WTC11 (cell line): ENCODE results near the gene APPBP2. TPM values are rescaled to one million over a fixed set of nuclear protein-coding genes. Genes with fewer than 3 reads are reported as not detected.

Experiments used
- ATAC-seq: fragments of 200-7000 bp; cut with Tn5 transposase; 2 replicates; pipeline ENCODE4 v1.10.0; 2021; ENCODE audit warnings: mild to moderate bottlenecking, moderate library complexity
- CTCF ChIA-PET: fragments of 300-600 bp; sonication (Branson Sonifier 250); formaldehyde crosslinking; loops from one replicate; lab custom pipeline; 2021; ENCODE audit warnings: antibody characterized with exemption; lab: Charles Lee
- POLR2A ChIA-PET: fragments of 350-600 bp; sonication (Branson Sonifier 250); formaldehyde crosslinking; loops from one replicate; lab custom pipeline; 2021; ENCODE audit warnings: antibody characterized with exemption; lab: Charles Lee
- DNase-seq: peaks from one replicate; pipeline ENCODE4 v3.0.0; 2021; ENCODE audit warnings: low spot score
- H3K27ac Mint-ChIP-seq: 2 replicates; pipeline ENCODE4 v1.8.0; 2021; ENCODE audit warnings: mixed read lengths
- H3K27me3 Mint-ChIP-seq: 2 replicates; pipeline ENCODE4 v1.8.0; 2021; ENCODE audit warnings: low read depth, mild to moderate bottlenecking, moderate library complexity, mixed read lengths
- H3K36me3 Mint-ChIP-seq: 2 replicates; pipeline ENCODE4 v1.8.0; 2021; ENCODE audit warnings: mixed read lengths
- H3K4me1 Mint-ChIP-seq: 2 replicates; pipeline ENCODE4 v1.8.0; 2022; ENCODE audit warnings: mixed read lengths
- H3K4me3 Mint-ChIP-seq: 2 replicates; pipeline ENCODE4 v1.8.0; 2021; ENCODE audit warnings: mild to moderate bottlenecking, moderate library complexity, mixed read lengths
- H3K9me3 Mint-ChIP-seq: 2 replicates; pipeline ENCODE4 v1.8.0; 2021; ENCODE audit warnings: mixed read lengths
- ATF1 ChIP-seq: sonication (generic); formaldehyde crosslinking; IDR thresholded peaks from 2 replicates; pipeline ENCODE4 v1.8.1; 2023; ENCODE audit warnings: mild to moderate bottlenecking, moderate library complexity, missing genetic modification reagents
- CBFB ChIP-seq: sonication (generic); formaldehyde crosslinking; IDR thresholded peaks from 2 replicates; pipeline ENCODE4 v1.8.1; 2022; ENCODE audit warnings: mild to moderate bottlenecking, low read depth, missing genetic modification reagents
- CTCF ChIP-seq: fragments of 200-600 bp; IDR thresholded peaks from 2 replicates; pipeline ENCODE4 v1.8.0; 2022; ENCODE audit warnings: antibody characterized with exemption
- E2F1 ChIP-seq: sonication (generic); formaldehyde crosslinking; IDR thresholded peaks from 2 replicates; pipeline ENCODE4 v1.8.0; 2022; ENCODE audit warnings: mild to moderate bottlenecking, missing genetic modification reagents
- E2F5 ChIP-seq: sonication (generic); formaldehyde crosslinking; IDR thresholded peaks from 2 replicates; pipeline ENCODE4 v1.8.1; 2022; ENCODE audit warnings: mild to moderate bottlenecking, moderate library complexity, missing genetic modification reagents
- ERG ChIP-seq: fragments of 250-450 bp; sonication (Bioruptor Pico); IDR thresholded peaks from 2 replicates; pipeline ENCODE4 v1.8.0; 2021; ENCODE audit warnings: mild to moderate bottlenecking
- ETV6 ChIP-seq: sonication (generic); formaldehyde crosslinking; IDR thresholded peaks from 2 replicates; pipeline ENCODE4 v1.8.1; 2022; ENCODE audit warnings: mild to moderate bottlenecking, missing genetic modification reagents
- HMGXB4 ChIP-seq: sonication (generic); formaldehyde crosslinking; IDR thresholded peaks from 2 replicates; pipeline ENCODE4 v1.8.1; 2023; ENCODE audit warnings: mild to moderate bottlenecking, moderate library complexity, missing genetic modification reagents
- NFE2L1 ChIP-seq: sonication (generic); formaldehyde crosslinking; IDR thresholded peaks from 2 replicates; pipeline ENCODE4 v1.8.1; 2023; ENCODE audit warnings: missing genetic modification reagents
- NR2C2 ChIP-seq: sonication (generic); formaldehyde crosslinking; IDR thresholded peaks from 2 replicates; pipeline ENCODE4 v1.8.0; 2022; ENCODE audit warnings: mild to moderate bottlenecking, missing genetic modification reagents
- PRRX2 ChIP-seq: fragments of 250-450 bp; sonication (Bioruptor Pico); IDR thresholded peaks from 2 replicates; pipeline ENCODE4 v1.8.0; 2021; ENCODE audit warnings: mild to moderate bottlenecking
- SP1 ChIP-seq: sonication (generic); formaldehyde crosslinking; conservative IDR thresholded peaks from 2 replicates; pipeline ENCODE4 v1.8.1; 2022; ENCODE audit warnings: missing genetic modification reagents
- ZNF219 ChIP-seq: sonication (generic); formaldehyde crosslinking; IDR thresholded peaks from 2 replicates; pipeline ENCODE4 v1.8.0; 2023; ENCODE audit warnings: missing genetic modification reagents, mild to moderate bottlenecking, borderline replicate concordance
- ZNF263 ChIP-seq: sonication (generic); formaldehyde crosslinking; IDR thresholded peaks from 2 replicates; pipeline ENCODE4 v1.8.1; 2022; ENCODE audit warnings: low read depth, mild to moderate bottlenecking, moderate library complexity, missing genetic modification reagents
- ZNF317 ChIP-seq: sonication (generic); formaldehyde crosslinking; IDR thresholded peaks from 2 replicates; pipeline ENCODE4 v1.8.1; 2023; ENCODE audit warnings: low read depth, mild to moderate bottlenecking, moderate library complexity, missing genetic modification reagents, borderline replicate concordance
- ZNF396 ChIP-seq: fragments of 250-450 bp; sonication (Bioruptor Pico); IDR thresholded peaks from 2 replicates; pipeline ENCODE4 v1.8.0; 2021; ENCODE audit warnings: mild to moderate bottlenecking, moderate library complexity, borderline replicate concordance
- ZNF512 ChIP-seq: sonication (generic); formaldehyde crosslinking; IDR thresholded peaks from 2 replicates; pipeline ENCODE4 v1.8.1; 2022; ENCODE audit warnings: missing genetic modification reagents, borderline replicate concordance
- ZSCAN18 ChIP-seq: fragments of 250-450 bp; sonication (Bioruptor Pico); IDR thresholded peaks from 2 replicates; pipeline ENCODE4 v2.1.2; 2022; ENCODE audit warnings: mild to moderate bottlenecking, moderate library complexity
- total RNA-seq: library from RNA; stranded (reverse); gene quantifications from 3 replicates; pipeline ENCODE4 v1.2.3, GENCODE V29; 2021

APPBP2 gene
- total RNA-seq, 1 experiment from 2014 or later = 15.3 TPM

- ATAC-seq = no peak
- peaks cover 7% of the 10 kb centered on the region; the same call in 1 of the 2 replicates for H3K36me3 Mint-ChIP-seq
- CTCF ChIA-PET = no interaction called here
These were observed 9.6 kb upstream of the APPBP2 start for GRCh38 chr17:60535382-60536279.

More at GRCh38 chr17:60535382-60536279, 9.6 kb upstream of the APPBP2 start:
- POLR2A ChIA-PET = no interaction called here
- no peak overlapping the region for H3K4me3 Mint-ChIP-seq
- peaks cover 15% of the 10 kb centered on the region; the same call in 1 of the 2 replicates for H3K9me3 Mint-ChIP-seq
- no peaks in the 10 kb centered on the region for H3K4me1 Mint-ChIP-seq
- no peaks in the 10 kb centered on the region; the same call in 1 of the 2 replicates for H3K27me3 Mint-ChIP-seq
- no peak overlapping the region for H3K27ac Mint-ChIP-seq
- DNase-seq = no peak
- no peak for TF ChIP-seq E2F5
- no peak for TF ChIP-seq ETV6
- TF ChIP-seq NFE2L1 (CRISPR knock-in tag) = no peak
- TF ChIP-seq ERG = no peak
- TF ChIP-seq SP1 (CRISPR knock-in tag) = no peak
- no peak for TF ChIP-seq PRRX2 (CRISPR knock-in tag)
- TF ChIP-seq CBFB (CRISPR knock-in tag) = no peak
- TF ChIP-seq CTCF = no peak
- no peak for TF ChIP-seq ZNF219 (CRISPR knock-in tag)
- no peak for TF ChIP-seq ZNF263
- TF ChIP-seq ZNF317 (CRISPR knock-in tag) = no peak
- TF ChIP-seq ZNF396 (CRISPR knock-in tag) = no peak
- no peak for TF ChIP-seq NR2C2 (CRISPR knock-in tag)
- no peak for TF ChIP-seq ZSCAN18 (CRISPR knock-in tag)
- TF ChIP-seq HMGXB4 (CRISPR knock-in tag) = no peak
- no peak for TF ChIP-seq ATF1
- no peak for TF ChIP-seq ZNF512 (CRISPR knock-in tag)
- no peak for TF ChIP-seq E2F1
- TF ChIP-seq, all 79 proteins: peak for 0
